GM19438 (cell line): ENCODE data around the gene COL18A1.

ENCODE experiments used
- ATAC-seq: cut with Tn5 transposase; IDR thresholded peaks from one replicate; pipeline ENCODE4 v1.9.1; 2021; ENCODE audit warnings: low read depth; ENCODE audit not compliant: unreplicated experiment

Gene COL18A1

DNA sequence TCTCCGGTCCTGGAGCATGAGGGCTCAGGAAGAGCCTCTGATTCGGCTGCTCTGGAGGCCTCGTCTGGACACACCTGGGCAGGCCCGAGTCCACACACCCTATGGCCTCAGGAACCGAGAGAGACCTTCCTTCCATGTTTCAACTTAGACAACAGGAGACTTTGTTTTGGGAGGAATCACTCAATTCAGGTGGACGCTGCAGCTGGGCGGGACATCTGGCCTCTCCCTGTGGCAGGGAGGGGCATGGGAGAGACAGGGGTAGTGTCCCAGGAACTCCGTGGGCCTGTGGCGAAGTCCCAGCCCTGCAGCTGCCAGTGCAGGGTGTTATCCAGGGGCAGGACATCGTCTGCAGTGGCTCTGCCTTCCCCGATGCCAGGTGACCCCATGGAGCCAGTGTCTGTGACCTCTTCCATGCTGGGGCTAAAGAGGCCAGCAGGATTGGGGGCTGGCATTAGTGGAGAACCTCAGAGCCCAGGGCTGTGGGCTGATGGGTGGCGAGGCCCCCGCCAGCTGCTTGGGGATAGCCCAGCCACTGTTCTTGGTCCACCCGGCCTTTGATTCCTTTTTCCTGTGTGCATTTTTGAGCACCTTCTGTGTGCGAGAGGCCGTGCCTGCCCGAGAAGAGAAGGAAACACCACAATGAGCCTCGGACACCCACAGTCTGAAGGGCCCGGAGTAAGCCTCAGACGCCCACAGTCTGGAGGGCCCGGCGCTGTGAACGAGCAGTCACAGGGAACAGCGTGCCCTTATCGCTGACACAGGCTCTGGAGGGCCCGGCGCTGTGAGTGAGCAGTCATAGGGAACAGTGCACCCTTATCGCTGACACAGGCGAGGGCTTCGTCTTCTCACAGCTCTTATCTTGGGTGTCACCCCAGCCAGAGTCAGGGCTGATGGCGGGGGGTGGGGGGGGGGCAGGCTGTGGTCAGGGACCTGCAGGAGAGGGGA lies 6.2 kb downstream of the COL18A1 start:
- no peak for ATAC-seq

DNA sequence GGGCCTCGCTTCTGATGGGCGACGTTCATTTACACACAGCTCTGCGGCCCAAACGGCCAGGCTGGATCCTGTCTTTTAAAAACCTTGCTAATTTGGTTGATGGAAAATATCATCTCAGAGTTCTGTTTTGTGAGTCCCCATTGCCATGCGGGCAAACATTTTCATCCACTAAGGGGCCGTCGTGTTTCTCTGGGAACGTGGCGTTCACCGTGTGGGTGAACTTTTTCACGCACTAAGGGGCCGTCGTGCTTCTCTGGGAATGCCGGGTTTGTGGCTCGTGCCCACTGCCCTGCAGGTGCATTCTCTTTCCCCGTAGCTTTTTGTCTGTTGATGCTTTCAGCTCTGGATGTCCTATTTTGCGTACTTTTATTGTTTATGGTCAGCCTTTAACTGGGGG lies 6.8 kb downstream of the COL18A1 start:
- ATAC-seq: no peak

DNA sequence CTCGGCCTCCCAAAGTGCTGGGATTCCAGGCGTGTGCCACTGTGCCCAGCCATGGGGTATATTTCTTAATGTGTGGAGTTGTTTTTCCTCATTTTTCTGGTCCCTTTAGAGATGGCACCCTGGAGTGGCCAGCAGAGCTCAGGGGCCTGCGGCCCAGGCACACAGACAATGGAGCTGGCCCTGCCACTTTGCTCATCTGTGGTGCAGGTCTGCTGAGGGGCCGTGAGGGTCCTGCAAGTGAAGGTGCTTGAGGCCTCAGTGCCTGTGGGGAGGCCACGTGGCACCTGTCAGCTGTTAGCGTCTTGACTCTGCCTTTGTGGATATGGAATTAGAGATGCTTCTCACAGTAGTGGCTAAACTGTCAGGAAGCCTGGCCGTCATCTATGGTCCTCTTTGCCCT lies 7.5 kb downstream of the COL18A1 start:
- ATAC-seq: no peak

DNA sequence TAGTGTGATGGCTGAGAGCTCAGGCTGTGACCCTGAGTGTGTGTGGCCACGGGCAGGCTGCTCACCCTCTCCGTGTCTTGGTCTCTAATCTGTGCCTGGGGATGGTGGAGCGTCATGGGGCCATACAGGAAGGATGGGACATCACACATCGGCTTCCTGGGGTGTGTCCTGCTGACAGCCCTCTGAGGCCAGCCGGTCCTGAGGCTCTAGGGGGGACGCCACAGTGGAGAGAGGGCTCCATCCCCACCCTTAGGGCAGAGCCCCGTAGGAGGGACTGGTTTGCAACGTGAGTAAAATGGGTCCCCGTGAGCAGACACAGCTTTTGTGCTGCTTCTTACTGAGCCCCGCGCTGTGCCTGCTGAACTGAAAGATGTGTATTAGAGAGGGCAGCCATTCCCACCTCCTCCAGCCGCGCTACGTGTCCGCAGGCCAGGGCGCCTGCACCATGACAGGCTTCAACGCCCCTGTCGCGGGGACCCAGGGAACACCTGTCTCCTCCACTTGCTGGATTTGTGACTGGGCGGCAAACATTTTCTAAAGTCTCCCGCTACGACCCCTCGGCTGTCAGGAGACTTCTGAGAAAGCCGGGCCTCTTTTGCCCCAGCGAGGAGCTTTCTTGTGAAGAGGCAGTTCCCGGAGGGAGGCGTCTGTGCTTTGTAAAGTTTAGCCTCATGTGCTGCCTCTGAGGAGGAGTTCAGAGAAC lies 8.1 kb downstream of the COL18A1 start:
- no peak for ATAC-seq

DNA sequence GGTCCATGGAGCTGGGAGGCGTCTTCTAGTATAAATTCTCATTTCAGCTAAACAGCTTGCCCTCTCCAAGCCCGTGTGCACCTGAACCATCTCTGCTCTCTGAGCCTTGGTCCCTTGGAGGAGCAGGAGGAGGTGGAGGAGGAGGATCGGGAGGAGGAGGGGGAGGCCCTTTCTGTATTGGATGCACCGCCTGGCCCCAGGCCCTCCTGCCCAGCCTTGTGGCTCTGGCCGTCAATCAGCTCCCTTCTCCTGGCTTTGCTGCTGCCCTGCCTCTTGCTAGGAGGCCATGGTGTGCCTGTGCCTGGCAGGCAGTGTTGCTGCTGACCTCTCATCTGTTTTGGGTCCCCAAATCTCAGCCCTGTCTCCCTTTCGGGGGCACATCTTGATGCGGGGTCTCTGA lies 9.0 kb downstream of the COL18A1 start:
- no peak for ATAC-seq

DNA sequence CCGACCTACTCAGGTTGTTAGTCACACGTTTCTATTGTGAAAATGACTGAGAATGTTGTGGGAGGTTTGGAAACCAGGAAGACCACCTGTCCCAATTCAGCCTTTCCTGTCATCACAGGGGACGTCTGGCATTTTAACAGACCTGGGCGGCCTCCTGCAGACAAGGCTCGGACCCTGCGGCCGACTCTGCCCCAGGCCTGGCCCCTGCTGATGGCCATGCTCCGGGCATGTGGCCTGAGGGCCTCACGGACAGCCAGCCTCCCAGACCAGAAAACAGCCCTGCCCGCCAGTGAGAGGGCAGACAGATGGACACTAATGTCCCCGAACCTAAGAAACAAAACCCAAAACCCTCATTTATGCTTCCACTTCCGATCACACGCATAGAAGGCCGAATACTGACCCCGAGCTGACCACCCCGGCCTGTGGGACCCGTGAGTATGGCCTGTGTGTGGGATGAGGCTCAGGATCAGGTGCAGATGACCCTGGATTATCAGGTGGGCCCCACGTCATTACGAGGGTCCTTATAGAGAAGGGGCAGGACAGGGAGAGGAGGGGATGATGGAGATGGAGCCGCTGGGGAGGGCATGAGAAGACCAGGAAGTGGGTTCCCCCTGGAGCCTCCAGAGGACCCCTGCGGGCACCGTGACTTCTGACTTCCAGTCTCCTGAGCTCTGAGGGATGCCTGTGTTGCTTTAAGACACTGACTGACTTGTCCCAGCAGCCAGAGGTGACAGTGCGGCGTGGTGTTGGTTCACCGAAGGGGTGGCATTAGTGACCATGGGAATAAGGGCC lies 9.6 kb downstream of the COL18A1 start:
- no peak for ATAC-seq

DNA sequence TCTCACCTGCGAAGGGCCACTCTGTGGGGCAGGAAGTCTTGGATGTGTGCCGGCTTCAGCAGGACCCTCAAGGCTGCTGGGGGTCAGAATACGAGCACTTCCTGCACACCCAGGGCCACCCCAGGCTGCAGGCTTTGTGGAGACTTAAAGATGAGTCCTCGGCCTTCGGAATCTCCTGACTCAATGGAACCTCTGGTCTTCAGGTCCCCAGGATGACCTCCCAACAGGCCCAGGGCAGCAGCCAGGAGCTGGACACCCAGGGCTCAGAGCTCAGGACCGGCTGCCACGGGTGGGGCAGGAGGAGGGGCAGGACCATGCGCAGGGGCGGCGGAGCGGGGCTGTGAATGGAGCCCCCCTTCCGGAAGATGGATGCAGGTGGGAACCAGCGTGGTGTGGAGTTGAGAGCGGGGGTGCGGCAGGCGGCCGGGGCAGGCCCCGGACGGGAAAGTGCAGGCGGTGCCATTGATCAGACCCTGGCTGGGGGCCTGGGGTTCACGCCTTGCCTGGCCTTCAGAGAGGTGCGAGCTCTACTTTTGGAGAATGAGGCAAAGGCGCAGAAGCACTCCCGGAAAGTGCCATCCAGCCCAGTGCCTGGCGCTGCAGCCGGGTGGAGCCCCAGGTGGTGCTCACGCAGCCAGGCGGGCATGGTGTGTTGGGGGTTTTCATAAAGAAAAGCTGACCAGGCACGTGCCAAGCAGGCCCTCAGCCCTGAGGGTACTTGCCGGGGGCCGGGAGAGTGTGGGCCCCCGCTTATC lies 10.4 kb downstream of the COL18A1 start:
- ATAC-seq: no peak

DNA sequence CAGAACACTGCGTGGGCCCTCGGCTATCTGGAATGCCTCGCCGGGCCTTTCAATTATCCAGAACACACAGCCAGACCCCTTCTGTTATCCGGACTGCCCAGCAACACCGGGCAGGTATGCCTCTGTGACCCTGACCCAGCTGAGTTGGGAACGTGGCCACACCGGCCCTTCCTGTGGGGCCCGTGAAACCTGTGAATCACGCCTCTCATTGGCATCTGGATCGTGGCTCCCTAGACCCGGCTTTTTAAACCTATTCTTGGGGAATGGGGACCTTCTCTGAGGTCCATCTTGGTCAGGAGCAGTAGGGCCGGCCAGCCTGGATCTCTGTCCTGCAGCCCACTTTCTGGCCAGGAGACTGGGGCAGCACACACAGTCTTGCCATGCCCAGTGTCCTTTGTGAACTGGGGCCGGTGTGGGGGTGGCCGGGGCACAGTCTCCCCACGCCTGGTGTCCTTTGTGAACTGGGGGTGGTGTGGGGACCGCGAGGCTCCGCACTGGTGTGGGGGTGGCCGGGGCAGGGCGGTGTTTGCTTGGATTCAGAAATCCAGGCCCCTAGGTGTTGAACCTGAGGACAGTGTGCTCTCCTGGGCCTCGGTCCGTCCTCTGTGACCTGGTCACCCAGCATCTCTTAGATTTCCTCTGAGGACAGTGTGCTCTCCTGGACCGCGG lies 11.1 kb downstream of the COL18A1 start:
- ATAC-seq: no peak

DNA sequence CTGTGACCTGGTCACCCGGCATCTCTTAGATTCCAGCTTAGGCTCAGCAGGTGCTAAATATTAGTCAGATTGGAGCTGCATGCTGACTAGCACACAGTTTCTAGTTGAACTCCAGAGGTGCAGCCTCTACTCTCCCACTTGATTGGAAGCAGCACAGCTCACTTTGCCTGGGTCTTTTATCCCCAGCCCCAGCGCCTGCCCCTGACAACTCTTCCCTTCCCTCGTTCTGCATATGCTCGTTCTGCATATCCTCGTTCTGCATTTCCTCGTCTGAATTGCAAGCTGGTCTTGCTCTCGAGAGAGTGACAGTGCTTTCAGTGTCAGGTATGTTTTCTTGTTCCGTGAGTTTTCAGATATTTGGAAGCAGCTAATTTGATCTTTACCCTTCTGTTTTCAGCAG lies 11.7 kb downstream of the COL18A1 start:
- no peak for ATAC-seq

DNA sequence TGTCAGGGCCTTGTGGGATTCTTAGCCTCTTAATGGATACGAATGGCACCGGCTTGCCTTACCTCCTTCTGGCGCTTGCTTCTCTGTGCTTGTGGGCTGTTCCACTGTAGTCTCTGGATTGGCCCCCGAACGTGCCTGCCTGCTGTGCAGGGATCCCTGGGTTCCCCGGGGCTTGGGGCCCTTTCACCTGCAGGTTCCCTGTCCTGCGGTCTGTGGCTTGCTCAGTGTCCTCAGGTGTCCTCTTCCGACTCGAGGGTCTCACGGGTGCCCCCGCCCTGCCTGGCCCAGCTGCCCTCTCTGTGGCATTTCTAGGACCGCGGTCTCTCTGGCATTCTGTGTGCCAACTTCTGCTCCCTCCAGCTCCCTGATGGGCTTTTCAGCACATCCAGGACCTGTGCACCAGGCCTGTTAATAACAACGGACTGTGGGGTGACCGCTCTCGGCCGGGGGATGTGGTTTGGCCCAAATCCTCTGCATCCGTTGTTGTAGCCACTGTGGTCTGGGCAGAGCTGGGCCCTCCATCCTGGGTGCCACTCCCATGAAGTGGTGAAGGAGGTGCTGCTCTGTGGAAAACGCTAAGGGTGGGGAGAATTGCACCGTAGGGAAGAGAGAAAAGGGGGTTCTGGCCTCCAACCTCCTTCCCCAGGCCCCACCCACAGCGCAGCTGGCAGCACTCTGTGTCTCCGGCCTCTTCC lies 12.4 kb downstream of the COL18A1 start:
- ATAC-seq: no peak

DNA sequence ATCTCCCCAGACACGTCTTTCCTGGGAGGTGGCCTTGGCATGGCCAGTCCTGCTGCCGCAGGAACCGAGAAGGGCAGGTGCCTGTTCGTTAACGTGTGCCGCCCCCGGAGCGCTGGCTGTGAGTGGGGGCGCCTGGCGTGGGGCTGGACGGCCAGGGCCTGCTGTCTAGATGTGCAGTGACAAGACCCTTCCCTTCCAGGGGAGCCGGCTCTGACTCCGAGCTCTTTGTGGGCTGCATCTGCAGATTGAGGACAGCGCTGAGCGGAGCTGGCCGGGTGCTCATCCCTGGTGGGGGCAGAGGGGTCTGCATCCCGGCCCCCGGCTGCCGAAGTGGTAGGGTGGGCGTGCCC lies 13.0 kb downstream of the COL18A1 start:
- ATAC-seq: no peak

DNA sequence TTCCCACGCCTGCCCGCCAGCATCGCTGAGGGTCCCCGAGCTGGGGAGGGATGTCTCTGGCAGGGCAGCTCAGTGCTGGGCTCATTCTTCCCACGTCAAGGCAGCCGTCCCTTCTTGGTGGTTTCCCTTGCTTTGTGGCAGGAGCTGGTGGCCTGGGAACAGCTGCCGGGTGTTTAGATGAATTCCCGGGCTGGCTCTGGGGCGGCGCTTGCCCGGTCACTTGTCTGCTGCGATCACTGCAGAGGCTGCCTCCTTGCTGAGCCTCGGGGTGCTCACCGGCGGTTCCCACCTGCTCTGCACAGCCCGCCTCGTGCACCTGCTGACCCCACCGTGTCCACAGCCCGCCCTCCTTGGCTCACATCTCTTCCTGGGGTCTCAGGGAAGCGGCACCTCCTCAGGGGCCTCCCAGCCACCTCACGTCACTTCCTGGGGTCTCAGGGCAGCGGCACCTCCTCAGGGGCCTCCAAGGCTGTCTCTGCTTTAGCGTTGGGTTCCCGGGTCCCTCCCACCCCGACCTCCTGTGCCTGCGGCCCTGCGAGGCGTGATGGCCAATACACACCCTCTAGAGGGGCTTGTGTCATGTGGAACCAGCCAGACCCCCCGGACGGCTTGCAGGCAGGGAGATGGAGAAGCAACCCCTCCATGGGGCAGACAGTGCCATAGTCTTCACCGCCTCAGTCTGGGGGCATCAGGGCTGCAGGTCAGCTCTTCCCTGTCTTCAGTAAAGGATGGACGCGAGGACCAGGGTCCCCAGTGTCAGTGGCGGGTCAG lies 13.5 kb downstream of the COL18A1 start:
- no peak for ATAC-seq

DNA sequence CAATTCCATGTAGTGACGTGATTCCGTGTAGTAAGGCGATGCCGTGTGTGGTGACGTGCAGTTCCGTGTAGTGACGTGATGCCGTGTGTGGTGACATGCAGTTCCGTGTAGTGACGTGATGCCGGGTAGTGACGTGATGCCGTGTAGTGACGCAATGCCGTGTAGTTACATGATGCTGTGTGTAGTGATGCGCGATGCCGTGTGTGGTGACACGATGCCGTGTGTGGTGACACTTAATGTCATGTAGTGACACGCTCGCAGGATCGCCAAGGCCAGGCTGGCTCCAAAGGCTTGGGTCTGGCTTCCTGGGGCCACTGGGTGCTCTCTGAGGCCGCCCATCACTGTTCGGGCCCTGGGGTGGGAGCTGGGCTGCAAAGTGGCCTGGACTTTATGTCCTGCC lies 14.2 kb downstream of the COL18A1 start:
- no peak for ATAC-seq

DNA sequence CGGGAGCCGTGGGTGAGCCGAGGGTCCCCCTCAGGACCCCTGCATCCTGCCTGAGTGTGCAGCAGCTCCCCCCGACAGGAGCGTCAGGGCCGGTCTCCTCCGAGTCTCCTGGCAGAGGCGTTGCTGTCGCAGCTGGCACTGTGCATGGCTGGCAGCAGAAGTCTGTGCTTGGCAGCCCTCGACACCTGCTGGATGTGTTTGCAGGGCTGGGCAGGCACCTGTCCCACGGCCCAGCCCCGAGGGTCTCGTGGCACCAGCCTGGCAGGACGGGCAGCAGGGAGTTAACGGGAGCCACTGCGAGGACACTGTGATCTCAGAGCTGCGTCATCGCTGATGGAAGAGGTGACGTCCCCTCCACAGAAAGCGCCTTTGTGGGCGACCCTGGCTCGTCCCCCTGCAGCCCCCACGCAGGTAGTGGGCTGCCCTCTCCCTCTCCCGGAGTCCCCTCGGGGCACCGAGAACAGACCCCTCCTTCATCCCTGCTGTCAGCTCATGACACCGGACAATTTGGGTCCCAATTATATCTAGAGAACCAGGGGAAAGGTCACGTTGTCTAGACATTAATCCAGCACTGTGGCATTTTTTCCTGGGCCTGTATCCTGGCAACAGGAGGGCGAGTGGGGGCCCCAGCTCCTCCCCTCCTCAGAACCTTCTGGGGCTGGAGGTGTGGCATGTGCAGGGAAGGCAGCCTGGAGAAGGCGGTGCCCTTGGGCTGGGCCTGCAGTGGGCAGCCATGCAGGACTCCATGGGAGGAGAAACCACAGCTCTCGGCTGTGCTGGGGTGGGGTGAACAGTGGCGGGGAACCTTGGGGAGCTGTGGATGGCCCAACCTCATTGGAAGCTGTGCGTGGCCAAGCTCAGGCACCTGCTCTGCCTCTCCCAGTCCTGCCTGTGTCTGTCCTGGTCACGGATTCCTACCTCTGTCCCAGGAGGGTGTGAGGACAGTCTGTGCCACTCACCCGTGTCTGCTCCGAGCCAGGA lies 15.4 kb downstream of the COL18A1 start:
- ATAC-seq: no peak

DNA sequence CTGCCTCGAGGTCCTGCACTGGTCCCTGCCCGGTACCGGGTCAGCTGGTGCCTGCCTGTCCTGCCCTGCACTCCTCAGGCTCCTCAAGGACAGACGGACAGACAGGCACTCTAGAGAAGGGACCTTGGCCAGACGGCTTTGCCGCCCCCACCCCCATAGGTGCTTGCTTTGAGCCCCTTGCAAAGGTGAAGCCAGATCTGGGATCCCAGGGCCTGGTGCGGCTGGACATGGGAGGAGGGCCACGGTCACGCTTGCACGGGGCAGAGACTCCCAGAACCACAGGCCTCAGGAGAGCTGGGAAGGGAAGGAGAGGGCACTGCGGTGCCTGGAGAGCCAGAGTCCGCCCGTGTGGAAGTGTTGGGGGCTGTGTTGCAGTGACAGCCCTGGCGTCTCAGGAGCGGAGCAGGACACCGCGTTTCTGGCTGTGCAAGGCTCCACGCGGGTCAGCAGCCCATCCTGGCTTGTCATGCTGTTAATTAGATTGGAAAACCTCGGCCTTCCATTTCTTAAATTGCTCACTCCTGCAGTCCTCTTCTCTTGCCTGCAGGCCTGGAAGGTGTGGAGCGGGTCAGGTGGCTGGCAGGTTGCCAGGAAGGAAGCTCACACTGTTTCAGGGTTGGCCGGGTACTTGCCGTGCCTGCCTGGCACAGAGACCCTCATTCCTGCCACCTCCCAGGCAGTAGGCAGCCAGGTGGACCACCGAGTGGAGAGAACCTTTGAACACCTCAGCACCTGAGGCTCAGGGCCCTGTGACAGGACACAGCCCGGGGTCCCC lies 16.3 kb downstream of the COL18A1 start:
- ATAC-seq: no peak

DNA sequence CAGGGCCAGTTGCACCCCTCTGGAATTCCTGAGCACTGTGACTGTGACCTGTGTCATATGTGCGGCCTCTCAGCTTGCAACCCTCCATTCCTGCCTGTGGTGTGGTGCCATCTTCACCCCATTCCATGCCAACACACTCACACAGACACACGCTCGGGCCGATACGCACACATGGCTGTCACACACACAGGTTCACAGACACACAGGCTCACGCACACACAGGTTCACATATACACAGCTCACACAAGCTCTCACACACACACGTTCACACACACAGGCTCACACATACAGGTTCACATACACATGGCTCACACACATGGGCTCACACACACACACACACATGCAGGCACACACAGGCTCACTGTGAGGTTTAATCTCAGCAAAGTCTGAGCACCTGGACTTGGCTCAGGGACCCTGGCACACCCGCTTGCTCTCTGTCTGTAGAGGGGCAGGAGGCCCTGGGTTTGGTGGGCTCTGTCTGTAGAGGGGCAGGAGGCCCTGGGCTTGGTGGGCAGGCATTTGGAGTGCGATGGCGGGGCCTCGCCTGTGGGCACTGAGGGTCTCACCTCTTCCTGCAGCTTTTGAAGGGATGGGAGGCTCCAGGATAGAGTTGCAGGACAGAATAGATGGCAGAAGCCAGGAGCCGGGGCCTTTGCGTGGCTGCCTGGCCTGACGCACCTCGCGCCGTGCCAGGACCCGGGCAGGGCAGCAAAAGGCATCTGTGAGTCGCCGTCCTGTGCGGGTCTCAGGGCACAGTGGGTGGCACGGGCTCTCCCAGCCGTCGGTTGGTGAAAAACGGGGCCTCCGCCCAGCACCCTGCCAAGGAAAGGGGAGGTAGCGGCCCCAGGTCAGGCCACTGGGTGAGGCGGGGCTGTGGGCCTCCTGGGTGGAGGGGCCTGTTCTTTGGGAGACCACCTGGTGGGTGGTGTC lies 17.1 kb downstream of the COL18A1 start:
- ATAC-seq: no peak
